Endothelial cell (in vitro differentiated cells): ENCODE measurements around the gene SH3RF1. TPM values are rescaled to one million over a fixed set of nuclear protein-coding genes. Genes with fewer than 3 reads are reported as not detected.

Experiments used
- DNase-seq: peaks from one replicate; pipeline ENCODE4 v3.0.0; 2021; ENCODE audit warnings: low spot score
- H3K27ac Mint-ChIP-seq: one replicate; pipeline ENCODE4 v1.8.0; 2021; ENCODE audit warnings: mixed read lengths, inconsistent platforms; ENCODE audit not compliant: unreplicated experiment
- H3K27me3 Mint-ChIP-seq: one replicate; pipeline ENCODE4 v1.8.0; 2021; ENCODE audit warnings: mild to moderate bottlenecking, moderate library complexity, mixed read lengths, inconsistent platforms; ENCODE audit not compliant: unreplicated experiment
- H3K36me3 Mint-ChIP-seq: one replicate; pipeline ENCODE4 v1.8.0; 2021; ENCODE audit warnings: mild to moderate bottlenecking, low read depth, mixed read lengths, inconsistent platforms; ENCODE audit not compliant: unreplicated experiment
- H3K4me1 Mint-ChIP-seq: one replicate; pipeline ENCODE4 v1.8.0; 2021; ENCODE audit warnings: mild to moderate bottlenecking, mixed read lengths, inconsistent platforms; ENCODE audit not compliant: unreplicated experiment
- H3K4me3 Mint-ChIP-seq: one replicate; pipeline ENCODE4 v1.8.0; 2021; ENCODE audit warnings: mild to moderate bottlenecking, mixed read lengths, inconsistent platforms; ENCODE audit not compliant: unreplicated experiment
- H3K9me3 Mint-ChIP-seq: one replicate; pipeline ENCODE4 v1.8.0; 2021; ENCODE audit warnings: mixed read lengths, inconsistent platforms; ENCODE audit not compliant: unreplicated experiment
- total RNA-seq: library from RNA; stranded (reverse); fragmentation: NEBNext Ultra II Directional; extraction: Animal tissue kit (Norgen Biotek cat#: 25700); gene quantifications from one replicate; pipeline ENCODE4 v1.2.1, GENCODE V29; 2021; ENCODE audit not compliant: unreplicated experiment
- TF ChIP-seq, protein P1 (sequence below): fragments of 200-600 bp; sonication (generic); IDR thresholded peaks from one replicate; pipeline ENCODE4 v1.5.0; 2021; ENCODE audit warnings: antibody characterized with exemption; ENCODE audit not compliant: unreplicated experiment

Gene SH3RF1
- total RNA-seq, 1 donor from 2014 or later, result 23.5 TPM

DNA sequence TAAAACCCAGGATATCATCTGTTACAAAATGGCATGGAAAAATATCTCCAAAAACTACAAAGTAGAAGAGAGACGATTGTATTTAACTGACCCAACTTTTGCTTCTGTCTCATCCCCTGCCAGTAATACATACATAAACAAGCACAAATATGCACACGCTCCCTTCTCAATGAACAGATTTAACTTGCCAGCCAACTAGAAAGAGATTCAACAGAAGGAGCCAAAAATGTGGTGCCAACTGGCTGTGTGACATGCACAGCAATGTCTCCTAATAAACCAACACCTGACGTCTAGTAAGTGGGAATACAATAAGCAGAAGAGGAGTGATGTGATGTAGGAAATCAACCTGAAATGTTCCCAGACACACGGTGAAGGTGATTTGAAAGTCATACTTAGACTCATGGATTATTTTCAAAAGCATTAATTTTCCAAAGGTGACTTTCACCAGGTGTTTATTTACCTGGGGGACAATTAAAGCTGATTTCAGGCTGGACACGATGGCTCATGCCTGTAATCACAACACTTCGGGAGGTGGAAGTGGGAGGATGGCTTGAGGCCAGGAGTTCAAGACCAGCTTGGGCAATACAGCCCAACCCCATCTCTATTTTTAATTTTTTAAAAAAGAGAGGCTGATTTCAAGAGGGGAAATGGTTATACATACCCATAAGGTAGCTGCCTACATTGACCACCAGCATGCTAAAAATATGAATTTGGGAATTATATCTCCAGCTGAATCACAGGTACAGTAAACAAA, 33.7 kb downstream of the SH3RF1 start:
- no peak overlapping the region for H3K4me3 Mint-ChIP-seq
- no peaks in the 10 kb centered on the region for H3K36me3 Mint-ChIP-seq
- peaks cover 9% of the 10 kb centered on the region for H3K4me1 Mint-ChIP-seq
- no peak for DNase-seq
- no peaks in the 10 kb centered on the region for H3K27me3 Mint-ChIP-seq
- no peak overlapping the region for H3K27ac Mint-ChIP-seq
- H3K9me3 Mint-ChIP-seq, result no peaks in the 10 kb centered on the region
- TF ChIP-seq, protein P1, sequence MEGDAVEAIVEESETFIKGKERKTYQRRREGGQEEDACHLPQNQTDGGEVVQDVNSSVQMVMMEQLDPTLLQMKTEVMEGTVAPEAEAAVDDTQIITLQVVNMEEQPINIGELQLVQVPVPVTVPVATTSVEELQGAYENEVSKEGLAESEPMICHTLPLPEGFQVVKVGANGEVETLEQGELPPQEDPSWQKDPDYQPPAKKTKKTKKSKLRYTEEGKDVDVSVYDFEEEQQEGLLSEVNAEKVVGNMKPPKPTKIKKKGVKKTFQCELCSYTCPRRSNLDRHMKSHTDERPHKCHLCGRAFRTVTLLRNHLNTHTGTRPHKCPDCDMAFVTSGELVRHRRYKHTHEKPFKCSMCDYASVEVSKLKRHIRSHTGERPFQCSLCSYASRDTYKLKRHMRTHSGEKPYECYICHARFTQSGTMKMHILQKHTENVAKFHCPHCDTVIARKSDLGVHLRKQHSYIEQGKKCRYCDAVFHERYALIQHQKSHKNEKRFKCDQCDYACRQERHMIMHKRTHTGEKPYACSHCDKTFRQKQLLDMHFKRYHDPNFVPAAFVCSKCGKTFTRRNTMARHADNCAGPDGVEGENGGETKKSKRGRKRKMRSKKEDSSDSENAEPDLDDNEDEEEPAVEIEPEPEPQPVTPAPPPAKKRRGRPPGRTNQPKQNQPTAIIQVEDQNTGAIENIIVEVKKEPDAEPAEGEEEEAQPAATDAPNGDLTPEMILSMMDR, result no peak

DNA sequence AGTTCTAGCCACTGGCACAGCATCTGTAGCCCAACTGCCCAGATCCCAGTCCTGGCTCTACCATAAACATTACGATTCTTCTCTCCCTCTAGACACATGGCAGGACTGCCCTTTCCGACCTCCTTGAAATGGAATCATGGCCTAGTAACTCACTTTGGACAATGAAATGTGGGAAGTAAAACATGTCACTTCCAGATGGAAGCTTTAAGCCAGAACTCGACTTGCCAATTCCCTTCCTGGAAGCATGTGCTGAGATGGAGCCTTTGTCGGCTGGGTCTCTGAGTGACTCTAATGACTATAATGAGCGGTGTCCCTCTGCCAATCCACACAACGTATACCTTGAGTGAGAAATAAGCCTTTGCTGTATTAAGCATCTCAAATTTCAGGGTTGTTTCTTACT, 34.7 kb downstream of the SH3RF1 start:
- peaks cover 9% of the 10 kb centered on the region for H3K4me1 Mint-ChIP-seq
- no peak overlapping the region for H3K4me3 Mint-ChIP-seq
- no peak for DNase-seq
- H3K27me3 Mint-ChIP-seq, result no peaks in the 10 kb centered on the region
- H3K36me3 Mint-ChIP-seq, result peaks cover 5% of the 10 kb centered on the region
- H3K9me3 Mint-ChIP-seq, result no peaks in the 10 kb centered on the region
- no peak overlapping the region for H3K27ac Mint-ChIP-seq
- TF ChIP-seq, protein P1, result no peak

DNA sequence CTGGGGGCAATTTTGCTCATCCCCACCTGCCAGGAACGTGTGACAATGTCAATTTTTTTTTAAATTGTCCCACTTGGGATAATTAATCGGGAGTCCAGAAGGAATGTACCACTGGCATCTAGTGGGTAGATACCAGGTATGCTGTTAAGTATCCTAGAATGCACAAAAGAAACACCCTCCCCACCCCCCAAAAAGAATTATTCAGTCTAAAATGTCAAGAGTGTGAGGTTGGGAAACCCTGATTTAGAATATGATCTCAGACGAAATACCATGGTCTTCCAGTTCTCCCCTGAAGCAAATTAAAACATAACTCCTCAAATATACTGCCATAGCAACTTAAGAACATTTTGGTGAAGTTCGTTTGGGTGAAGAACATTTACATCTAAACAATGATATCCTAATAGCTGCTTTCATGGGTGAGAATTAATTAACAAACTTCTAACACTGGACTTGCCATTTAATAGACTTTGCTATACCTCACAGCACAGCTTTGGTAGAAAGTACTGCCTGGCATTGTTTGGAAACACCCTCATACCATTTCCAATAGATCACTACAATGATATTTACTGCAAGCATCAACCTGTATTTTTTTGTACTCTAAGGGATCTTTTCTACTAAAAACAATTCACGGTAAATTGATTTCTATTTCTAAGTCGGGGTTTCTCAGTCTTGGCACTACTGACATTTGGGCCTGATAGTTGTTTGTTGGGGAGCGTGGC, 36.5 kb downstream of the SH3RF1 start:
- Mint-ChIP-seq H3K4me1 (peaks cover 9% of the 10 kb centered on the region), H3K27me3 (no peaks in the 10 kb centered on the region), H3K9me3 (no peaks in the 10 kb centered on the region), H3K4me3 (no peak overlapping the region), H3K36me3 (peaks cover 5% of the 10 kb centered on the region), H3K27ac (peak overlapping the region; percentile 43)
- TF ChIP-seq, protein P1, result no peak
- no peak for DNase-seq

DNA sequence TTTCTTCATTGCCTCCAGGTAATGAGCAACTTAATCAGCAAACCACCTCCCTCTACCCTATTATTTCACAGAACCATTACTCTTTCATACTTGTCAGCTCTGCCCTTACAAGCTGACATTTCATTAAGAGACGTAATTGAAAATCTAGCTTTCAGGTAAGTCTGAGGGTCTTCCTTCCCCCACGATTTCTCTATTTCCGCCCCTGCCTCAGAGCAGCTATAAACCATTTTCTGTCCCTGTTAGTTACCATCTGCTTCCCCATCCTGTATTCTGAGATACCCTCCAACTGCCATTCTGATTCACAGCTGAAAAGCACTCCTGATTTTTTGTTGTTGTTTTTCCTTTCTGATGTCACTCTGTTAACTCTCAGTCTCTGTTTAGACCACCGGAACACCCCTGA, 37.1 kb downstream of the SH3RF1 start:
- no peaks in the 10 kb centered on the region for H3K27me3 Mint-ChIP-seq
- TF ChIP-seq, protein P1, result no peak
- peak overlapping the region; percentile 43 for H3K27ac Mint-ChIP-seq
- no peak for DNase-seq
- peaks cover 9% of the 10 kb centered on the region for H3K4me1 Mint-ChIP-seq
- H3K4me3 Mint-ChIP-seq, result no peak overlapping the region
- no peaks in the 10 kb centered on the region for H3K9me3 Mint-ChIP-seq
- H3K36me3 Mint-ChIP-seq, result peaks cover 5% of the 10 kb centered on the region
